Thymus (tissue), 11 donors: ENCODE data around the gene PER2. TPM values are rescaled to one million over a fixed set of nuclear protein-coding genes. Genes with fewer than 3 reads are reported as not detected.
"Not testable (repeated sequence)": the region's sequence is repeated elsewhere in the genome, so short reads cannot be mapped to it uniquely, and the experiment has no call there.

ENCODE experiments used
- DNase-seq, 9 donors: peaks; one replicate each; pipeline ENCODE4 v3.0.0-alpha.2; 2013; ENCODE audit warnings: low spot score in 9 of 9, low read depth in 6 of 9, missing footprints in 1 of 9
- H3K27ac ChIP-seq, 2 donors: one replicate each; pipeline ENCODE4 v1.5.1; 2013; ENCODE audit warnings: control low read depth in 1 of 2, low read depth in 1 of 2, low read length in 1 of 2, mild to moderate bottlenecking in 1 of 2, moderate library complexity in 1 of 2
- H3K27me3 ChIP-seq, 2 donors: one replicate each; pipeline ENCODE4 v1.5.1; 2013; ENCODE audit warnings: low read length in 1 of 2; ENCODE audit not compliant: control insufficient read depth in 2 of 2, insufficient read depth in 1 of 2
- H3K36me3 ChIP-seq, 2 donors: one replicate each; pipeline ENCODE4 v1.5.1; 2013; ENCODE audit warnings: low read length in 1 of 2, mild to moderate bottlenecking in 1 of 2, moderate library complexity in 1 of 2; ENCODE audit not compliant: control insufficient read depth in 2 of 2, insufficient read depth in 2 of 2
- H3K4me1 ChIP-seq, 2 donors: one replicate each; pipeline ENCODE4 v1.5.1; 2013; ENCODE audit warnings: low read length in 2 of 2; ENCODE audit not compliant: control insufficient read depth in 2 of 2, insufficient read depth in 2 of 2
- H3K4me3 ChIP-seq, 2 donors: one replicate each; pipeline ENCODE4 v1.5.1; 2013; ENCODE audit warnings: low read length in 2 of 2, control low read depth in 1 of 2, mild to moderate bottlenecking in 1 of 2
- H3K9me3 ChIP-seq, 2 donors: one replicate each; pipeline ENCODE4 v1.5.1; 2013; ENCODE audit warnings: low read length in 1 of 2, mild to moderate bottlenecking in 1 of 2; ENCODE audit not compliant: control insufficient read depth in 2 of 2, insufficient read depth in 1 of 2
- WGBS: extraction: QIAGEN DNeasy Blood & Tissue Kit; methylation state at CpG from one replicate; pipeline ENCODE4 v1.1.7; 2013; 5-methylcytosine and 5-hydroxymethylcytosine counted together
- polyA plus RNA-seq: library from polyadenylated mRNA; stranded (reverse); fragments of 200-250 nt; gene quantifications from one replicate; pipeline ENCODE4 v1.2.3, GENCODE V29; 2013
- total RNA-seq: library from RNA; stranded (reverse); fragments of 120-200 nt; gene quantifications from one replicate; pipeline ENCODE4 v1.2.4, GENCODE V29; 2013
- donor health status: healthy.

PER2 gene
- total and polyA plus RNA-seq, 2 donors, result 3.0 to 5.6 TPM

DNA sequence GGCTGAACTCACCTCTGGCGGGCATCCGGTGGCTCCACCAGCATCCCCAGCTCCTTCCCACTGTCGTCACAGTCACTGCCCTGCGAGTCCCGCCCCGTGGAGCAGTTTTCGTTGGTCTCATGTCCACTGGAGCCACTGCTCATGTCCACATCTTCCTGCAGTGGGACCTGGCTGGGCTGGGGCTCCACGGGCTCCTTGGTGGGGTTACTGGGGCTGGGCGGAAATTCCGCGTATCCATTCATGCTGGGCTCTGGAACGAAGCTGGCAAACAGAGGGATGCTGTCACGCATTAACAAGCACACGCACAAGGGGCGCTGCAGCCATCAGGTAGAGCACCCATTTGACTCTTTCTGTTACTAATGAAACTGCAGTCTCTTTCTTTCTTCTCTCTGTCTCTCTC lies 10.7 kb downstream of the PER2 start:
- H3K4me1 ChIP-seq, result no peaks in the 10 kb centered on the region
- no peak for DNase-seq
- no peak overlapping the region for H3K27ac ChIP-seq
- WGBS, result 97% methylated on average over 15 of the region's 15 CpGs
- H3K9me3 ChIP-seq, result no peaks in the 10 kb centered on the region
- no peaks in the 10 kb centered on the region for H3K27me3 ChIP-seq
- H3K4me3 ChIP-seq, result no peak overlapping the region
- H3K36me3 ChIP-seq, result peaks cover 19 to 20% of the 10 kb centered on the region in 2 donors

DNA sequence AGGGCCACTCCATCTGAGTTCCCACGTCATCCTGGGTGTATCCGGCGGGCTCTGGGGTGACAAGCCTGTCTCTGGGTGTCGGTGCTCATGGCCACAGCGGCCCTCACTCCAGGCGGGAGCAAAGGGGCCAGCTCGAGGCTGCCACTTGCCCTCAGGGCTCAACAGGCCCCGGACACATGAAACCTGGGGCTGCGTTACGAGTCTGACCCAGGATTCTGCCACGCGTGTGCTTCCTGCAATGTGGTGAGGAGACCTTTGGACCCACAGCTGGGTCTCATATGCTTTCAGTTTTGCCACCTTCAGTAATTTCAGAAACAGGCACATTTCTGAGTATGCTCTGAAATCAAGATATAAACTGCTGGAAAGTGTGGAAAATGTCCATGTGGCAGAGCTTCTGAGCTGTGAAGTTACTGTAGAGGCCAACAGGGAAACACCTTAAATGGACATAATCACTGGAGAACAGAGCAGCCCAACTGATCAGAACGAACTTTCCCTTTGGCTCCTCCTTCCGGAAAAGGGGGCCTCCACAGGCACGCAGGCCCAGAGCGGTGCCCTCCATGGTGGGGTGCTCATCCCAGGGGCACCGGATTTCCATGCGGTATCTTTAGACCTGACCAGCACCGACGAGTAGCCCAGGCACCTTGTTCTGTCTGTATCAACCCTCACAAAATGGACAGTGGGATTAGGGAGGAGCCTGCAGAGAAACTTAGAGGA lies 14.1 kb downstream of the PER2 start:
- H3K4me3 ChIP-seq, result no peak overlapping the region
- 97% methylated on average over 20 of the region's 20 CpGs for WGBS
- peaks cover 34 to 38% of the 10 kb centered on the region in 2 donors for H3K36me3 ChIP-seq
- no peaks in the 10 kb centered on the region for H3K9me3 ChIP-seq
- no peaks in the 10 kb centered on the region for H3K27me3 ChIP-seq
- H3K27ac ChIP-seq, result no peak overlapping the region
- DNase-seq, result no peak
- H3K4me1 ChIP-seq, result no peaks in the 10 kb centered on the region

DNA sequence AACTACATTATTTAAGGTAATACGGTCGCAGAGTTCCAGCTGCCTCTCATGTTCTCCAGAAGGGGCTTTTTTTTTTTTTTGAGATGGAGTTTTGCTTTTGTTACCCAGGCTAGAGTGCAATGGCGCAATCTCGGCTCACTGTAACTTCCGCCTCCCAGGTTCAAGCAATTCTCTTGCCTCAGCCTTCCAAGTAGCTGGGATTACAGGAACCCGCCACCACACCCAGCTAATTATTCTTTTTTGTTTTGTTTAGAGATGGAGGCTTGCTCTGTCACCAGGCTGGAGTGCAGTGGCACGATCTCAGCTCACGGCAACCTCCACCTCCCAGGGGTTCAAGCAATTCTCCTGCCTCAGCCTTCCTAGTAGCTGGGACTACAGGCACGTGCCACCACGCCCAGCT lies 15.0 kb downstream of the PER2 start:
- peaks cover 40% of the 10 kb centered on the region in 2 donors for H3K36me3 ChIP-seq
- H3K27me3 ChIP-seq, DNase-seq, H3K9me3 ChIP-seq, H3K4me3 ChIP-seq, H3K27ac ChIP-seq, H3K4me1 ChIP-seq: not testable (repeated sequence)
- 97% methylated on average over 10 of the region's 10 CpGs for whole genome bisulfite sequencing

DNA sequence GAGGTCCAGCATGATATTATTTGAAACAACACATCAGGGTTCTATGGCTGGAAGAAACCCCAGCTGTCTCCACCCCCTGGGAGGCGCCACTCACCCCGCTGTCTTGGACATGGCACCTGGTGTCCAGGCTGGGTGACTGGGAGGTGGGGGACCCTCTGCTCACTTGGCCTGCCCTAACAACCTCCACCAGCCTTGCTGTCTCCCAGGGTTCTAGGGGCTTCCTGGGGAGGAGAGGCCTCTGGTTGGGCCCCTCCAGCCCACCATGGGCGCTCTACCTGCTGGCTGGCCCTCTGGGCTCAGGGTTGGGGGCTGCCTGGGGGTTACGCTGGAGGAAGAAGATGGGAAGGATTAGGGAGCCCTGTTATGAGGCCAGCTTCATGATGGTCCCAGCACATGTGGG lies 16.3 kb downstream of the PER2 start:
- DNase-seq, result no peak
- no peaks in the 10 kb centered on the region for H3K27me3 ChIP-seq
- WGBS, result 98% methylated on average over 4 of the region's 4 CpGs
- peaks cover 0 to 2% of the 10 kb centered on the region in 2 donors for H3K4me1 ChIP-seq
- no peaks in the 10 kb centered on the region for H3K9me3 ChIP-seq
- no peak overlapping the region for H3K27ac ChIP-seq
- H3K36me3 ChIP-seq, result peaks cover 47 to 49% of the 10 kb centered on the region in 2 donors
- H3K4me3 ChIP-seq, result no peak overlapping the region

DNA sequence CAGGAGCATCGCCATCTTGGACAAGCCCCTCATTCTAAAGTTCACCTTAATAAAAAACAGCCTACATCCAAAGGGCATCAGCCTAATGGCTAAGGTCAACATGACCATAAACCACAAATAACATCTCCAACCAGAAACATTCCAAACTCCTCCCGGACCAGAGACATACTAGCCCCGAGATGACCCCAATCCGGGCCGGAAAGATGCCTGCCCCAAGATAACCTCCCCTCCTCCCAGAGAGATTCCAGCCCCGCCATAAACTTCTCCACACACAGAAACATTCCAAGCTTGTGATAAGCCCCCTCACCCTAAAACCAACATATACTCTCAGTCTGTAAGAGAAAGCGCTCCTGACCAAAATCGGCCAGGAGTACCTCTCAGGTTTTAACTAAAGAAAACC lies 16.7 kb downstream of the PER2 start:
- H3K27me3 ChIP-seq, H3K27ac ChIP-seq, H3K4me1 ChIP-seq, H3K4me3 ChIP-seq, H3K9me3 ChIP-seq, DNase-seq: not testable (repeated sequence)
- WGBS, result 94% methylated on average over 8 of the region's 8 CpGs
- peaks cover 46 to 49% of the 10 kb centered on the region in 2 donors for H3K36me3 ChIP-seq

DNA sequence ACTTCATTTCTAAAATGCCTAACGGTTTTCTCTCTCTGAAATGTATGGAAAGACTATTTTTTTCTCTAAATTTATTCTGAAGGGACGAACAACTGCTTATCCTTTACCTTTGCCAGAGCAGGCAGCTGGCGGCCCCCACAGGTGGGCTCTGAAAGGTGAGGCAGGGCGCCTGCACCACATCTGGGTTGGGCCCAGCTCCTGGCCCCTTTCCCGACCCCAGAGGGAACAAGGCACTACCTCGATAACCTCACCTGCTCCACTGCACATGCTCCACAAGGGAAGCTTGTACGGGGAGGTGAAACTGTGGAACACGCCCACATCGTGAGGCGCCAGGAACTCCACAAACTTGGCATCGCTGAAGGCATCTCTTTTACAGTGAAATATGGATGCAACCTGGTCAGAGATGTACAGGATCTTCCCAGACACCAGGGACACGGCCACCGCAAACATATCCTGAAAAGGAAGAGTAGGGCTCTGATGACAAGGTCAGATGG lies 17.3 kb downstream of the PER2 start:
- 95% methylated on average over 13 of the region's 13 CpGs for WGBS
- H3K4me3 ChIP-seq, result no peak overlapping the region
- no peak overlapping the region for H3K27ac ChIP-seq
- H3K4me1 ChIP-seq, result peaks cover 0 to 6% of the 10 kb centered on the region in 2 donors
- H3K9me3 ChIP-seq, result no peaks in the 10 kb centered on the region
- peaks cover 41 to 46% of the 10 kb centered on the region in 2 donors for H3K36me3 ChIP-seq
- H3K27me3 ChIP-seq, result no peaks in the 10 kb centered on the region
- DNase-seq, result no peak

DNA sequence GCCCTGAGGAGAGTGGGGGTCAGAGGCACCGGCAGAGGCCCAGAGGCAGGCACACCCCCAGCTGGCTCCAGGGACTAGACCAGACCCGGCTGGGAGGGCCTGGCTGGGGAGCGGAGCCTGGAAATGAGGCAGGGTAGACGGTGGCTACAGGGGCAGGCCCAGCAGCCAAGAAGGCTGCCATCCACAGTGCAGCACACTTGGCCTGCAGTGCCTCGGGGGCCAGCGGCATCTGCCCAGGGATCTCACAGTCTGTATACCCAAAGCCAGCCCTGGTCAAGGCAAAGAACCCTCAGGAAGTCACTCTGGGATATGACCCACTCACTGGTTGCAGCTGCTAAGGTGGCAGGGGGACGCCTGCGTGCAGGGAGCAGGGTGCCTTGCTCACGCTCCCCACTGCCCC lies 17.8 kb downstream of the PER2 start:
- H3K27me3 ChIP-seq, result no peaks in the 10 kb centered on the region
- H3K4me3 ChIP-seq, result no peak overlapping the region
- WGBS, result 95% methylated on average over 9 of the region's 9 CpGs
- no peaks in the 10 kb centered on the region for H3K9me3 ChIP-seq
- DNase-seq, result no peak
- H3K4me1 ChIP-seq, result peaks cover 0 to 6% of the 10 kb centered on the region in 2 donors
- peaks cover 39 to 46% of the 10 kb centered on the region in 2 donors for H3K36me3 ChIP-seq
- no peak overlapping the region for H3K27ac ChIP-seq

DNA sequence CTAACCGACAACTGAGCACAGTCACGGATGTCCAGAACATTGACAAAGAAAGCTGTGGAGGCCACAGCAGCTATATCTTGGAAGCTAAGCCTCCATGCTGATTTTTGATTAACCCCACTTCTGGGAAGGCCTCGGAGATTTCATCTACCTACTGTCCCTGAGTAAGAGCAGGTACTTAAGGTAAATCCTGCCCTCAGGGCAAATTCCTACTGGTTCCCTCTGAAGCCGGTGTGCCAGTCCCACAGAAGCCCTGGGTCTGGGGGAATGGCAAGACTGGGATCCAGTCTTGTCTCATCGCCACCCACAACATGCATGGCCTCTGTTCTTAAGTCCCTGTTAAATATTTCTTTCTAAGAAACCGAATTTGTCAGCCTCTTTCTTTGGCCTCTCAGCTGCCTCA lies 18.7 kb downstream of the PER2 start:
- Histone ChIP-seq H3K9me3 (no peaks in the 10 kb centered on the region), H3K4me1 (peaks cover 0 to 6% of the 10 kb centered on the region in 2 donors), H3K27ac (no peak overlapping the region), H3K36me3 (peaks cover 35 to 43% of the 10 kb centered on the region in 2 donors), H3K4me3 (no peak overlapping the region), H3K27me3 (no peaks in the 10 kb centered on the region)
- no peak for DNase-seq
- 98% methylated on average over 6 of the region's 6 CpGs for WGBS

DNA sequence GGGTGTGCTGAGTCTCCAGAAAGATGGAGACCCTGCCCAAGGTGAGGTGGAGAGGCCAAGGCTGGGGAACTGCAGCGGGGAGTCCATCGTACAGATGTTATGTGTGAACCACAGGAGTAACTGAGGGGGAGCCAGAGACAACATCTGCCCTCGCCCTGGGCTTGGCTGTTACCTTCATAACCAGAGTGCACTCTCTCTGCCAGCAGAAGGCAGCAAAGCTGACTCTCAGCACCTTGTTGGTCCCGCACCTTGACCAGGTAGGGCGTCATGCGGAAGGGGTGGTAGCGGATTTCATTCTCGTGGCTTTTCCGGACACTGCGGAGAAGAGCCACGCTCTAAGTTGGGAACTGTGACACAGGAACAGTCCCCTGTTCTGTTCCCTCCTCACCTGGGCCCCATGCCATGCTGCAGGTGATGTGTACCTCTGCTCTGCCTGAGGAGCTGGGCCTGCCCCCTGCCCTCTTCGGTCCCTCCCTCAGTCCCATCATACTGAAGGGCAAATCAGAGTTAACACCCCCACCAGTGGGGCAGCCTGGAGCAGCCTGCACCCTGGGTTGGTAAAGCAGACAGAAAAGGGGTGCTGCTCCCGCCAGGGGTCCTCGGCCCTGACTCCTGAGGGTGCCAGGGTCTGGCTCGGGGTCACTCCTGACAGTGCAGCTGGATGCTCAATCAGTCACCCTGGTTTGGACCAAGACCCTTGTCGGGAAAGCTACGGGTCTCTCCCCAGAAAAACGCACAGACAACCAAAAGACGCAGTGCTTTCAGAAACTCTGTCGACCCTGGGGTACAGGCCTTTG lies 20.3 kb downstream of the PER2 start:
- Histone ChIP-seq H3K9me3 (no peaks in the 10 kb centered on the region), H3K4me3 (no peak overlapping the region), H3K36me3 (peaks cover 31 to 38% of the 10 kb centered on the region in 2 donors), H3K27me3 (no peaks in the 10 kb centered on the region), H3K27ac (no peak overlapping the region), H3K4me1 (peaks cover 0 to 6% of the 10 kb centered on the region in 2 donors)
- 97% methylated on average over 20 of the region's 20 CpGs for WGBS
- DNase-seq, result no peak
